ENCODE measurements around the gene HSD17B12. TPM values are rescaled to one million over a fixed set of nuclear protein-coding genes. Genes with fewer than 3 reads are reported as not detected.

Gene HSD17B12
- polyA plus RNA-seq, 1 donor from 2014 or later = 58.8 TPM

- H3K4me2 ChIP-seq (ENCODE audit: low read length) = peak overlapping the region; percentile 93
- H3K27ac ChIP-seq (ENCODE audit: low read length) = peak overlapping the region; percentile 97
- peak overlapping the region; percentile 70 for H3K9ac ChIP-seq (ENCODE audit: low read length)
Measured at GRCh38 chr11:43834286-43834685, 153.7 kb downstream of the HSD17B12 start.

GRCh38 chr11:43835104-43835503 is 154.6 kb downstream of the HSD17B12 start:
- Histone ChIP-seq H2AFZ (ENCODE audit: low read depth, low read length) (no peak overlapping the region), H3K27me3 (ENCODE audit: insufficient read depth, low read depth, low read length) (no peaks in the 10 kb centered on the region), H3K9ac (ENCODE audit: low read length) (peak overlapping the region; percentile 70), H3K4me2 (ENCODE audit: low read length) (peak overlapping the region; percentile 93), H3F3A (ENCODE audit: insufficient read depth, low read length, poor library complexity, severe bottlenecking) (no peaks in the 10 kb centered on the region), H3K36me3 (ENCODE audit: insufficient read depth, low read length) (peaks cover 4% of the 10 kb centered on the region), H4K20me1 (ENCODE audit: insufficient read depth) (no peaks in the 10 kb centered on the region), H3K9me3 (ENCODE audit: low read length) (no peaks in the 10 kb centered on the region), H3K27ac (ENCODE audit: low read length) (peak overlapping the region; percentile 97), H3K79me2 (replicated peaks; ENCODE audit: insufficient read depth, low read length) (peaks cover 9% of the 10 kb centered on the region), H3K9me2 (ENCODE audit: insufficient read depth, low read length) (no peaks in the 10 kb centered on the region), H3K4me3 (ENCODE audit: low read length) (peak overlapping the region; percentile 57)
- TF ChIP-seq REST (IDR thresholded peaks at IDR 0.05; ENCODE audit: borderline replicate concordance) (peak; percentile 70), MXI1 (conservative IDR thresholded peaks at IDR 0.05; ENCODE audit: poor library complexity, severe bottlenecking) (no peak), EP300 (conservative IDR thresholded peaks at IDR 0.05; ENCODE audit: poor library complexity, severe bottlenecking) (peak; percentile 79), TAF1 (IDR thresholded peaks at IDR 0.05; ENCODE audit: low read depth) (no peak), SMC3 (conservative IDR thresholded peaks at IDR 0.05; ENCODE audit: poor library complexity) (no peak), RAD21 (conservative IDR thresholded peaks at IDR 0.05) (no peak), POLR2AphosphoS5 (IDR thresholded peaks at IDR 0.05) (peak; percentile 76)

More at GRCh38 chr11:43834286-43834685, 153.7 kb downstream of the HSD17B12 start:
- Histone ChIP-seq H3K9me3 (ENCODE audit: low read length) (no peaks in the 10 kb centered on the region), H3K4me3 (ENCODE audit: low read length) (peak overlapping the region; percentile 57), H3F3A (ENCODE audit: insufficient read depth, low read length, poor library complexity, severe bottlenecking) (no peaks in the 10 kb centered on the region), H3K36me3 (ENCODE audit: insufficient read depth, low read length) (peaks cover 4% of the 10 kb centered on the region), H2AFZ (ENCODE audit: low read depth, low read length) (peak overlapping the region; percentile 23), H3K79me2 (replicated peaks; ENCODE audit: insufficient read depth, low read length) (peaks cover 9% of the 10 kb centered on the region), H4K20me1 (ENCODE audit: insufficient read depth) (no peaks in the 10 kb centered on the region), H3K9me2 (ENCODE audit: insufficient read depth, low read length) (no peaks in the 10 kb centered on the region), H3K27me3 (ENCODE audit: insufficient read depth, low read depth, low read length) (no peaks in the 10 kb centered on the region)
- no peak for TF ChIP-seq CTCF (IDR thresholded peaks at IDR 0.05; ENCODE audit: poor library complexity, severe bottlenecking)
- TF ChIP-seq SMC3 (conservative IDR thresholded peaks at IDR 0.05; ENCODE audit: poor library complexity) = no peak
- no peak for TF ChIP-seq REST (IDR thresholded peaks at IDR 0.05; ENCODE audit: borderline replicate concordance)
- TF ChIP-seq MXI1 (conservative IDR thresholded peaks at IDR 0.05; ENCODE audit: poor library complexity, severe bottlenecking) = no peak
- no peak for TF ChIP-seq RAD21 (conservative IDR thresholded peaks at IDR 0.05)
- no peak for TF ChIP-seq EP300 (conservative IDR thresholded peaks at IDR 0.05; ENCODE audit: poor library complexity, severe bottlenecking)
- TF ChIP-seq POLR2AphosphoS5 (IDR thresholded peaks at IDR 0.05) = no peak
- TF ChIP-seq EZH2 (IDR thresholded peaks at IDR 0.05; ENCODE audit: borderline replicate concordance, insufficient read depth, low read length, poor library complexity, severe bottlenecking) = no peak
- no peak for TF ChIP-seq TAF1 (IDR thresholded peaks at IDR 0.05; ENCODE audit: low read depth)

All from neural cell (in vitro differentiated cells).